Ammon's horn (tissue), 1 donor: ENCODE data around the gene TPCN1.
A peak's percentile ranks its signal among the peaks of the same experiment; 100 is the strongest.
"Not testable (repeated sequence)": the region's sequence is repeated elsewhere in the genome, so short reads cannot be mapped to it uniquely, and the experiment has no call there.

Experiments
- DNase-seq: peaks from one replicate; pipeline ENCODE4 v3.0.0-alpha.2; 2016; ENCODE audit warnings: low spot score

Gene TPCN1

DNA sequence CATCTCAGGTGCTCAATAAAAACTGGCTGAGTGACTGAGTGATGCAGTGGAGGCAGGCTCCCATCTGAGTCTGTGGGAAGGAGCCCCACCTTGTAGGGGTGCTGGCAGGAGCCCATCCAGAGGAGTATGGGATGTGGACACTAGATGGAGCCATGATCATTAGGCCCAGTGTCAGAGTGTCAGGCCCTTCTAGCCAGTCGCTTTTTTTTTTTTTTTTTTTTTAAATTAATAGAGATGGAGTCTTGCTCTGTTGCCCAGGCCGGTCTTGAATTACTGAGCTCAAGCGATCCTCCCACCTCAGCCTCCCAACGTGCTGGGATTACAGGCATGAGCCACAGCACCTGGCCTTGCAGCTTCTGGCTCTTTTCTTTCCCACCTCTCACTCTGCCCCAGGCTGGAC lies 24.3 kb upstream of the TPCN1 start:
- DNase-seq = peak; percentile 90

DNA sequence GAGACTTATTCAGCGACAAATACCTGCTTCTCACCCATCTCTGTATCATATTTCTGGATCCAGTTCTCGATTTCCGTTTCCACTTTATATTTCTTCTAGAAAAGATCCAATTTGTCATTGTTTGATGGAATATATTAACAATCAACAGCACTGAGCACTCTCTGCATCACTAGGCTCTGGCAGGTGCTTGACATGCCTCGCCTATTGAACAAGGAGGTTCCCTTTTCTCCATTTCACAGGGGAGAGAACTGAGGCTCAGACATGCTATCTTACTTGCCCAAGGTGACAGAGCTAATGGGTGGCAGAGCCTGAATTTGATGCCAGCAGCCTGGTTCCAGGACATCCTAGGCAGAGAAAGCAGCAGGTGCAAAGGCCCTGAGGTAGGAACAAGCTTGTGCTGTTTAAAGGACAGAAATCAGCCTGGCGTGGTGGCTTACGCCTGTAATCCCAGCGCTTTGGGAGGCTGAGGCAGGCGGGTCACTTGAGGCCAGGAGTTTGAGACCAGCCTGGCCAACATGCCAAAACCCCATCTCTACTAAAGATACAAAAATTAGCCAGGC lies 23.7 kb upstream of the TPCN1 start:
- no peak for DNase-seq

DNA sequence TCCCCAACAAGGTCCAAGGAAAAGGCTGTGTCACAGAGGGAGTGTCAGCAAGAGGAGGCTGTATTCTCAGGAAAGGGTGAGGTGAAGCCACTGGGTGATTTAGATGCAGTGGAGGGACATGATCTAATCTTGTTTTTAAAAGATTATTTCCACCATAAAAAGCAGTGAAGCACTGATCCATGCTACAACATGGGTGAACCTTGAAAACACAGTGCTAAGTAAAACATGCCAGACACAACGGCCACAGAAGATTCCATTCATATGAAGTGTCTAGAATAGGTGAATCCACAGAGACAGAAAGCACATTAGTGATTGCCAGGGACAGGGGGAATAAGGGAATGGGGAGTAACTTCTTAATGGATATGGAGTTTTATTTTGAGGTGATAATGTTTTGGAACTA lies 23.0 kb upstream of the TPCN1 start:
- no peak for DNase-seq

DNA sequence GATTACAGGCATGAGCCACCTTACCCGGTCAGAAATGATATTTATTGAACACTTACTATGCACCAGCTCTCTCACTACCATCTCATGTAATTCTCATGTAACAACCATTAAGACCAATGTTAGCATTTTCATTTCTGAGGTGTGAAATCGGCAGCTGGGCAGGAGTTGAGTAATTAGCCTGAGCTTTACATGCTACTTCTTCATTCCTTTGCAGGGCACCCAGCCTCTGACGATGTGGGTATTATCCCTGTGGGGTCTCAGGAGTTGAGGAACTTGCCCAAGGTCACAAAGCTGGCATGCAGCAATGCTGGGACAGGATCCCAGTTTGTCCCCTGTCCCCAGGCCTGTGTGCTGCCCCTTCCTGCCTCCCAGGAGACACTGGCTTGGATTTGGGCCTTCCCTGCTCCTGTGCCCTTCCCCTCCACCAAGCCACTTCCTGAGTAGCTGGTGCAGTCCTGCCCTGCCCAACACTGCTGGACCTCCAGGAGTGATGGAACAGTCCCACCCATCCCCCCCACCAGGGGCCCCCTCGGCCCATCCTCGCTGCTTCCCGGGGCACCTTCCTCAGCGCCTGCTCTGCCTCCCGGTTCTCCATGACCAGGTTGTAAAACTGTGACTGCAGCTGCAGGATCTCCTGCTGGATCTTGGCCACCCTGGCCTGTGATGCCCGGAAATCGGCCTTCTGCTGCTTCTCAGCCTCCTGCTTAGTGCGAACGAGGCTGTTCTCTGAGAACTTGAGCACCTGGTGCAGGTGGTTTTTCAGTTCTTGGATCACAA lies 21.1 kb upstream of the TPCN1 start:
- DNase-seq = no peak

DNA sequence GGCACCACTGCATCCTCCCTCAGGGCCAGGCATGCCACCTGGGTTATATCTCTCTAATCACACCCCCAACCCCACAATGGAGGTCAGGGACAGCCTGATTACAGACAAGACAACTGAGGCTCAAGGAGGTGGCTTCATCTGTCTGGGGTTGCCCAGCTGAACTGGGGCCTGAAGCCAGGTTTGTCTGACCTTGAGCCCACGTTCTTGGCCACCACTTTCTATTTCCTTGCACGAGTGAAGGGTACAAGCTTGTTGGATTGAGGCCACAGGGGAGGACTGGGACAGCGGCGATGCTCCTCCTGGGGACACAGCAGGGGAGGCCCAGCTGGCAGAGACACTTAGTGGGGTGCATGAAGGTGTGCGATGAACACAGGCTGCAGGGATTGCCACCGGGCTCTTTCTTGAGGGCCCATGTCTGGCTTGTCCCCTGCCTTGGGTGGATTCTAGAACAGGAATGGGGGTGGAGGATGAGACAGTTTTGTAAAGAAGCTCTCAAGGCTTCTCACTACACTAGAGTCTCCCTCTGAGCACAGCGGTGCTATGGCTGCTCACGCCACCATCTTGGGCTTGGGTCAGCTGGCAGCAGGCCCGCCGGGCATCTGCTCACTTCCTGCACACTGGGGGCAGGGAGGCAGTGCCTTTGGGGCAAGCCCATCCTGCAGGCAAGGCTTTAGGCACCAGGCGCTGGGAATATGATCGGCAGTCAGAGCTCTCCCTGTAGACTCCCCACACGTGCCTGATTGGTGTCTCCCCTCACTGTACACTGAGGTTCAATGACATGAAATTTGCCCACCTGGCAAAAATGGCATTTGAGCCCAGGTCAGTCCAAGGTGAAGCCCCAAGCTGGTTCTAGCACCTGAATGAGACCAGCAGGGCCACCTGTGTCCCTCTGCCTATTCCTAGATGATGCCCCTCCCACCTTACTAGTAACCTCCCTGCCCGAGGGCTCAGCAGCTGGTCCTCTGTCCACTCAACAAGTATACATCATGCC lies 19.8 kb upstream of the TPCN1 start:
- no peak for DNase-seq

DNA sequence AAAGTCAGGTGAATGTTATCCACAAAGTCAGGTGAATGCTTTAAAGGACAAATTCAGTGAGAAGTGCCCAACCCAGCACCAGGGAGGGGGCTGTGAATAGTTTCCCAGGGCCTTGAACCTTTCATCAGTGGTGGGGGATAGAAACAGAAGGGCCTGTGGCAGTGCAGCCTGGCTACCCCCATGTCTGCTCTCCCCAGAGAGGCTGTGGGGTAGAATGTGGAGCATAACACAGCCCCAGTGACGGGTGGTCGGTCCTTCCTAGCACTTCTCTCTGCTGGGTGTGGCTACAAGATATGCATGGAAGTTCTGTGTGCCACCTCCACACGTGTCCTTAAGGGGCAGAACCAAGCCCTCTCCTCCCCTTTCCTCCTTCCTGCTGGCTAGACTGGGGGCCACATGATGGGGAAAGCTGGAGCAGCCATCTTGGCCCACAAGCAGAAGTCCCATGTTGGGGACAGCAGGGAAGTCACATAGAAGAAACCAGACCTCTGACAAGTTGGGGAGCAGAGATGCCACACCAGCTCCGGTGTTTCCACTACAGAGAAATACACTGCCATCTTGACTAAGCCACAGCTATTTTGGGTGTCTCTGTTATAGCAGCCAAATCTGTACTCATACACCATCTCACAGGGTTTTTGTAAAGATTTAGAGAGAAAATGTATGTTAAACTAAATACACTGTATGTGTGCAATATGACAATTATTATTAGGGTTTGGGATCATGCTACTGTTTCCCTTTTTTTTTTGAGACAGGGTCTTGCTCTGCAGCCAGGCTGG lies 18.8 kb upstream of the TPCN1 start:
- DNase-seq = no peak

DNA sequence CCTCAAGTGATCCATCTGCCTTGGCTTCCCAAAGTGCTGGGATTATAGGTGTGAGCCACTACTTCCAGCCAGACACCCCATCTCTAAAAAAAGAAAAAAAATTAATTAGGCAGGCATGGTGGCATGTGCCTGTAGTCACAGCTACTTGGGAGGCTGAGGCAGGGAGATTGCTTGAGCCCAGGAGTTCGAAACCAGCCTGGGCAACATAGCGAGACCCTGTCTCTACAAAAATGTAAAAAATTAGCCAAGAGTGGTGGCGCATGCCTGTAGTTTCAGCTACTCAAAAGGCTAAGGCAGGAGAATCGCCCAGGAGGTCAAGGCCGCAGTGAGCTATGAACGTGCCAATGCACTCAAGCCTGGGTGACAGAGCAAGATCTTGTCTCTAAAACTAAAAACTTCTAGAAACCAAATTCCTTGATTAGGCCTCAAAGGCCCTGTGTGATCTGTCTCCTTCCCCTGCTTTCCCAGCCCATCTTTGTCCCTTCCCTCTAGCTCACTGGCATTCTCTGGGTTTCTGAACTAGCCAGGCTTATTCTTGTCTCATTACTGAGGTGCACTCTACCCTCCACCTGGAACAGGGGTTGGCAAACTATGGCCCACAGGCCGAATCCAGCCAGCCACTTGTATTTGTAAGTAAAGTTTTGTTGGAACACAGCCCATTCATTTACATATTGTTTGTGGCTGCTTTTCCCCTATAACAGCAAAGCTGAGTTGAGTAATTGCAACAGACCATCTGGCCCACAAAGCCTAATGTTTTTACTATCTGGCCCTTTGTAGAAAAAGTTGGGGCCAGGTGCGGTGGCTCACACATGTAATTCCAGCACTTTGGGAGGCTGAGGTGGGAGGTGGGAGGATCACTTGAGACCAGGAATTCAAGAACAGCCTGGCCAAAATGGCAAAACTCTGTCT lies 17.2 kb upstream of the TPCN1 start:
- no peak for DNase-seq

DNA sequence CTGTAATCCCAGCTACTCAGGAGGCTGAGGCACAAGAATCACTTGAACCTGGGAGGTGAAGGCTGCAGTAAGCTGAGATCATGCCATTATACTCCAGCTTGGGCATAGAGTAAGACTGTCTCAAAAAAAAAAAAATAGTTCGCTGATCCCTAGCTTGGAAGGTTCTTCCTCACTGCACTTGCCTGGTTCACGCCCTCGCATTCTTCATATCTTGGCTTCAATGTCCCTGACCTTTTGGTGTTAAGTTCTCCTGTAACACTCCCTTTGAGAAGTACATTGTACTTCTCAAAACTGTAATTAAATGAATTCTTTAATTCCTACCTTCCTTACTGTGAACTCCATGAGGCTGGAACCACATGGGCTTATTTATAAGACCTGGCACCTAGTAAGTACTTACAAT lies 16.5 kb upstream of the TPCN1 start:
- no peak for DNase-seq

DNA sequence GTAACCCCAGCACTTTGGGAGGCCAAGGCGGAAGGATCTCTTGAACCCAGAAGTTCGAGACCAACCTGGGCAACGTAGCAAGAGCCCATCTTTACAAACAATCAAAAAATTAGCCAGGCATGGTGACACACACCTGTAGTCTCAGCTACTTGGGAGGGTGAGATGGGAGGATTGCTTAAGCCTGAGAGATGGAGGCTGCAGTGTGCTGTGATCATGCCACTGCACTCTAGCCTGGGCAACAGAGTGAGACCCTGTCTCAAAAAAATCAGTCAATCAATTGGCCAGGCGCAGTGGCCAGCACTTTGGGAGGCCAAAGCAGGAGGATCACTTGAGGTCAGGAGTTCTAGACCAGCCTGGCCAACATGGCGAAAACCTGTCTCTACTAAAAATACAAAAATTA lies 14.5 kb upstream of the TPCN1 start:
- not testable (repeated sequence) for DNase-seq

DNA sequence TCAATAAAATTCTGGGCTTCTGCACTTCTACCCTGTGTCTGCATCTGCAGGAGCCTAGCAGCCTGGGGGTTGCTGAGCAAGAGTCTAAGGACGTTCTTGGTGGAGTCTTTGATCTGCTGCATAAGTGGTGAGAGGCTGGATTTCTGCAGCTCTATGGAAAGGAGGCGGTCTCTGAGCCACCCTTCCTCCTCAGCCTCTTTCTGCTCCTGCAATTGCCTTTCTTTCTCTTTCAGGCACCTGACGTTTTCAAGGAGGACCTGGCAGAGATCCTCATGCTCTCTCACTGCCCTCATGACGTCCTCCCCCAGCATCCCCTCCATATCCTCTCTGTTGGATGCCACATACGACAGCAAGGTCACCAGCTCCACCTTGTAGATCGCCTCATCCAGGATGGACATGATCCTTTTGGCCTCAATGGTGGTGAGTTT lies 13.6 kb upstream of the TPCN1 start:
- DNase-seq = no peak

DNA sequence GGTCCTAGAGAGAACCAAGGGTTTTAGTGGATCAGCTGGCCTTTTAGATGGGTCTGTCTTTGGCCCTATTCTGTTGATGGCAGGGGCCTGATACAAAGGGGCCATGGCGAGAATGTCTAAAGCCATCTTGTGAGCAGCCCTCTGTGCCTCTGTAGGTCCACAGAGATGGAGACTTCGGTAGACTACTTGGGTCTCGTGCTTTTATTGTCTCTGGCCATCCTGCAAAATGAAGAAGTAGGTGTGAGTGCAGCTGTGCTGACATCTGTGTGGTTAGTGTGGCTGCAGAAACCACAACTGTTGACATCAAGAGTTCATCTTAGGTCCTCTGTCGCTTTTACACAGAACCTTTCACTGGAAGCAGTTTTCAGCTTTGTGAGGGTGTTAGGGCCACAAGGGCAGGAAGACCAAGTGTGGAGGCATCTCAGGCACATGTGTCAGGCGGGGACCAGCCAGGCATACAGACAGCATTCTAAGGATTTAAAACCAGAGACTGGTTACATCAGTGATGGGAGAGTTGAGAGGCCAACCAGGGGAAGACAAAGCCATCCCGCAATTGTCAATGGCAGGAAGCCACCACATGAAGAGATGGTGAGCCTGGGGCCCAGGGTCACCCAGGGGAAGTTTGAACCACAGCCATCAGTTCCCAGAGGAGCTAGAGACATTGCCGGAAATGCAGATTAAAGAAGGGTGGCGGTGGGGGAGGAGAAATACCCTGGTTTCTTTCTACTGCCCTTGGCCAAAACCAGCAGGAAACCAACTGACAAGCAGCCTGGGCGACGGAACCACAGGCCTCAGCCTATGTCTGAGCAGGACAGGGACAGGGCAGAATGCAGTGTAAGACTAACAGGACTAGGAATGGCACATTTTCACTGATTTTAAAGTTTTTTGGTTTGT lies 13.0 kb upstream of the TPCN1 start:
- peak; percentile 66 for DNase-seq

DNA sequence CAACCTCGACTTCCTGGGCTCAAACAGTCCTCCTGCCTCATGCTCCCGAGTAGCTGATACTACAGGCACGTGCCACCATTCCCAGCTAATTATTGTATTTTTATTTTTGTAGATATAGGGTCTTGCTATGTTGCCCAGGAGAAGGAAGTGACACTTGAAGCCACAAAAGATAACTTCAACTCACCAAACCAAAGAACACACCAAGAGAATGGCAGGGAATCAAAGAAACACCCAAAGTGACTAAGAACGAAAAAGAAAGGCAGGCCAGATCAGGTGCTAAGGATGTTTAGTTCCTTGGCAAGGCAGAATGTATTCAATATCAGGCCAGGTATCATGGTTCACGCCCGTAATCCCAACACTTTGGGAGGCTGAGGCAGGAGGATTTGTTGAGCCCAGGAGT lies 10.1 kb upstream of the TPCN1 start:
- DNase-seq = no peak

DNA sequence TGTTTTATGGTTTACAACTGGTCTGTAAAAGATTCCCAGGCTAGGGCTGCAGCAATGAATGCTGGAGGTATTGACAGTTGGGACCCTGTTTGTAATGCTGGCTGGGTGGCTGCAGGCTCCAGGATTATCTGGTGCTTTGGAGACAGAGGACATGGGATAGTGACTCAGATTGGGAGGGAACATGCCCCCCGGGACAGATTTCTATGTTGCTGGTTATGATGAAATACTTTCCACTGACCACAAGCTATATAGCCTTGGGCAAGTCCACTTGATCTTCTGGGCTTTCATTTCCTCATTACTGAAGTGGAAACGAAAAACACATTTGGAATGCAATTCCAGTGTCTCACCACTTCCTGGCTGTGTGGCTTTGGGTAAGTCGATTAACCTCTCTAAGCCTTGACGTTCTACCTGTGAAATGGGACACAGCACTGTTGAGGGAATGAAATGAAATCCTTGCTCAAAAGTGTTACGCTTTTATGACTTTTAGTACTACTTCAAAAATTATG lies 6.3 kb upstream of the TPCN1 start:
- DNase-seq = no peak

DNA sequence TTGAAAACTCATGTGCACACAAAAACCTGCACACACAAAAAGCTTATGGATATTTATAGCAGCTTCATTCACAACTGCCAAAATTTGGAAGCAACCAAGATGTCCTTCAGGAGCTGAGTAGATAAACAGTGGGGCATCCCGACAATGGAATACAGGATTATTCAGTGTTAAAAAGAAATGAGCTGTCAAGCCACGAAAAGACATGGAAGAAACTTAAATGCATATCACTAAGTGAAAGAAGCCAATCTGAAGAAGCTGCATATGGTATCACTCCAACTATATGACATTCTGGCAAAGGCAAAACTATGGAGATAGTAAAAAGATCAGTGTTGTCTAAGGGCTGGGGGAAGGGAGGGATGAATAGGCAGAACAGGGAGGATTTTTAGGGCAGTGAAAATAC lies 5.2 kb upstream of the TPCN1 start:
- DNase-seq = no peak

DNA sequence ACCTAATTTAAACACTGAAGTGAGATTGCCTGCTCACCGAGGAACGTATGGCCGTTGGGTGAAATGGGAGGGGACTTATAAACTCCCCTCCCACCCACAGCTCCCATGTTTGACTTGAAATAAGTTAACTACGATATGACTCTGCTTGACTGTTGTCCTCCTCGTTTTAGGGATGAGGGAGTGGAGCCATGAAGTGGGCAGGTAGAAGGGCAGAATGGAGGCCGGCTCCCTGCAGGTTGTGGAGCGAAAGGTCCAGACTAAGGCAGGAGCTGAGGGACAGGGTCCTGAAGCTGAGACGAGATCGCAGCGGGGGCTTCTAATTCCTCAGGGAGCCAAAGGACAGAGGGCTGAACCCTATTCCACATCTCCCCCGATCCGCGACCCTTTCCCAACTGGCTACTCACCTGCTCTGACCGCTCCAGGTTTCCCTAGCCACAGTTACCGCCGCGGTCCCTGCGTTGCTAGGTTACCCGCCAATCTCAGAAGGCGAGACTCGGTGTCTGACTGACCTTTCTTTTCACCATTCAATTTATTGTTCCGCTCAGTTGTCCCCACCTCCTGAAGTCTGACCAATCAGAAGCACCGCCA lies 577 bp upstream of the TPCN1 start:
- DNase-seq = no peak

DNA sequence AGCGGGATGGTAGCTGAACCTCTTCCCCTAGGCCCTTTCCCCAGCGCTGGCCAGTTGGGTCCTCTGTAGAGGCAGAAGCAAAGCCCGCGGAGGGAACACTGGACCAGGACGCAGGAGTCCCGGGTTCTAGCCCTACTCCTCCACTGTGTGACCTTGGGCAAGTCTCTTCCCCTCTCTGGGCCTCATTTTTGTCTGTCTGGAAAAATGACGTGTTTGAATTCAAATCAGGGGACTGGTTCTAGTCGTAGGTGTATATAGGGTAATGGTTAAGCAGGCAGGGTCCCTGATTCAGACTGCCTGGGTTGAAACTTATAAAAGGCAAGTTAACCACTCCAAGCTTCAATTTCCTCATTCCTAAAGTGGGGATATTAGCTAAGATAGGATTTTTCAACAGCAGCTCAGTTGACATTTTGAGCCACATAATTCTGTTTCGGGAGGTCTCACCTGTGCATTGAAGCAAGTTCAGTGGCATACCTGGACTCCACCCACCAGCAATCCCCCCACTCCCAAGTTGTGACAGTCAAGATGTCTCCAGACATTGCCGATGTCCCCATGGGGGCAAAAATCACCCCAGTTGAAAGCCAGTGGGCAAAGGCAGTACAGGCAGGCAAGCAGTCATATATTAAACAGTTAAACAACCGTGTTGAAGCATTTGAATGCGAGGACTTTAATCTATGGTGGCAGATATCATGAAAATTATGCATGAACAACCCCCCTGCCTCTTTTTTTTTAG lies 899 bp downstream of the TPCN1 start:
- DNase-seq = no peak

DNA sequence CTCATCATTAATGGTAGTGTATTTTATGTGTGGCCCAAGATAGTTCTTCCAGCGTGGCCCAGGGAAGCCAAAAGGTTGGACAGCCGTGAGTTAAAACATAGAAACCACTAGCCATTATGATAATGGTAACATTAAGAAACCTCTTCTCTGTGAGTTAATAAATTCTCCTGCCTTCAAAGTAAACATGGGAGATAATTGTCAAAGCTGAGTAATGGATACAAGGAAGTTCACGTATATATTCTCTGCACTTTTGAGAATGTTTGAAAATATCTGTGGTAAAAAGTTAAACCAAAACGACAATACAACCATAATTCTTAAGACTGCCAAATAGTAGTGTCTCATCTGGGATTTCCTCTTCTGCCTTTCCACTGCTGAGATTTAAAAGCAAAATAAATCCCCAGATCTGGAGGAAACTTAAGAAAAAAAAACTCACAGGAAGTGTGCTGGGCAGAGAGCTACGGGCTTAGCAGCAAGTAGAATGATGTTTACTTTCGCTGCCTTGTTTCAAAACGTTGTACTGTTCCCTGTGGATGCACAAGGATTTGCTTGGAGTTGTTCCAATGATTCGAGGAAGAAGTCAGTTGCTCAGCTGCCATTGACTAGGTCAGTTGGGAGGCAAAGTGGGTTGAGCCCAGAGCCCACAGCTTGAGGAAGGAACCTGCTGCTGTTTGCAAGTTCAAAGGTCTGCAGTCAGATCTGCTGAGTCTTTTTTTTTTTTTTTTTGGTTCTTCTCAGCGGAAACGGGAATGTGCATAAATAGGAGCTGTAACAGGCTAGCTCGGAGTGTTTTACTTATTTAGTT lies 1.7 kb downstream of the TPCN1 start:
- peak; percentile 85 for DNase-seq

DNA sequence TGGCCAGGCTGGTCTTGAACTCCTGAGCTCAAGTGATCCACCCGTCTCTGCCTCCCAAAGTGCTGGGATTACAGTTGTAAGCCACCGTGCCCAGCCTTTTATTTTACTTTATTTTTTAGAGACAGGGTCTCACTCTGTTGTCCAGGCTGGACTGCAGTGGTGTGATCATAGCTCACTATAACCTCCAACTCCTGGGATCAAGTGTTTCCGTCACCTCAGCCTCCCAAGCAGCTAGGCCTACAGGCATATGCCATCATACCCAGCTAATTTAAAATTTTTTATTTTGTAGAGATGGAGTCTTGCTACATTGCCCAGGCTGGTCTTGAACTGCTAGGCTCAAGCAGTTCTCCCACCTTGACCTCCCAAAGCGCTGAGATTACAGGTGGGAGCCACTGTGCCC lies 3.7 kb downstream of the TPCN1 start:
- DNase-seq = no peak
